GM18517 (cell line): ENCODE measurements around the gene NOXA1.

ENCODE experiments used
- ATAC-seq: cut with Tn5 transposase; IDR thresholded peaks from one replicate; pipeline ENCODE4 v1.9.1; 2021; ENCODE audit warnings: mild to moderate bottlenecking, moderate library complexity; ENCODE audit not compliant: unreplicated experiment

The NOXA1 gene

GRCh38 chr9:137387891-137388560 is 35.2 kb upstream of the NOXA1 start:
- no peak for ATAC-seq

GRCh38 chr9:137388589-137389427 is 34.4 kb upstream of the NOXA1 start:
- ATAC-seq: no peak

- ATAC-seq: no peak
Observed at GRCh38 chr9:137389428-137389746, 33.8 kb upstream of the NOXA1 start.

GRCh38 chr9:137390553-137391410 is 32.4 kb upstream of the NOXA1 start:
- ATAC-seq: no peak

- no peak for ATAC-seq
Observed at GRCh38 chr9:137391411-137391754, 31.8 kb upstream of the NOXA1 start.

- no peak for ATAC-seq
Observed at GRCh38 chr9:137392232-137393007, 30.8 kb upstream of the NOXA1 start.

GRCh38 chr9:137393176-137394150 is 29.7 kb upstream of the NOXA1 start:
- no peak for ATAC-seq

- no peak for ATAC-seq
Observed at GRCh38 chr9:137394866-137395665, 28.1 kb upstream of the NOXA1 start.

- no peak for ATAC-seq
Observed at GRCh38 chr9:137395666-137396010, 27.6 kb upstream of the NOXA1 start.

- ATAC-seq: no peak
Observed at GRCh38 chr9:137396227-137396626, 27.0 kb upstream of the NOXA1 start.

- ATAC-seq: no peak
Observed at GRCh38 chr9:137396634-137397367, 26.4 kb upstream of the NOXA1 start.

- ATAC-seq: no peak
Observed at GRCh38 chr9:137397675-137398423, 25.3 kb upstream of the NOXA1 start.

- no peak for ATAC-seq
Observed at GRCh38 chr9:137398561-137399468, 24.4 kb upstream of the NOXA1 start.

- no peak for ATAC-seq
Observed at GRCh38 chr9:137402746-137403145, 20.4 kb upstream of the NOXA1 start.

- no peak for ATAC-seq
Observed at GRCh38 chr9:137403269-137403668, 19.9 kb upstream of the NOXA1 start.

GRCh38 chr9:137404961-137405567 is 18.1 kb upstream of the NOXA1 start:
- ATAC-seq: no peak
